ENCODE data around the gene ZC3H18.
"Not testable (repeated sequence)": the region's sequence is repeated elsewhere in the genome, so short reads cannot be mapped to it uniquely, and the experiment has no call there.

ZC3H18 gene

DNA sequence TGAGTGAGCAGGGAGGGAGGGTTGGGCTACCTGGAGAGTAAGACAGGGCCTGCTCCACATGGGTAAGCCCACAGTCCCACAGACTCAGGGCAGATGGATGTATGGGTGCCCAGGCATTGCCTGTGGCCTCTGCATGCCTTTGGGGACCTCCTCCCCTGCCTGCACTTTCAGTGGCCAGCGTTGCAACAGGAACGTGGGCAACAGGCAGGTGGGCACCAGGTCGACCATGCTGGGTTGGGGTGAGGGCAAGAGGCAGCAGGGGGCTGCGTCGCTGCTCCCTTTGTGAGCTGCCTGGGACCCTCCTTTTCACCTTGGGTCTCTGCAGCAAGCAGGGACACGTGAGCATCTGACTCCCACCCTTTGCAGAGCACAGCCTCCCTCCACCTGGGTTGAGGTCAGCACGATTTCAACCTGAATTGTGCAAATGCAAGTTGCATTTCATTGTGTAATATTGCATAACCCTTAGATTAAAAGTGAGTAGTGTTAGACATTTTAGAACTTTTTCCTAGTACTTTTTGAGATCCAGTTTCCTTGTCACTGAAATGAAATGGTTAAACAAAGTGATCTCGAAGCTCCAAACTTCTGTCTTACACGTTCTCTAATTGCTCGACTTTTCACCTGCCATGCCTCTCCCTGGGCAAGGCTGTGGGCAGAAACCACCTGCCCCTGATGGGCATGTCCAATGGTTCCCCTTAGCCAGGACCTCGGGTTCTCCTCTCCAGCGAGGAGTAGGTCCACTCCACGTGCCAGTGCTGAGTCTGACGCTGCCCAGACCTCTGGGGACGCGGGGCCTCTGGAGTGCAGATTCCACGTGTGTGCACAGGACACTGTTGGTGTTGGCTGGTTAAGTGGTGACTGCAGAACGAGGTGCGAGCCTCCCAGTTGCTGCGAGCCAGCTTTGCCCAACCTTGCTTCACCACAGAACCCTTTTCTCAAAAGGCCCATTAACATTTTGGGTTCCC is 35.3 kb downstream of the ZC3H18 start:
- DNase-seq (ENCODE audit: low read depth) = no peak

DNA sequence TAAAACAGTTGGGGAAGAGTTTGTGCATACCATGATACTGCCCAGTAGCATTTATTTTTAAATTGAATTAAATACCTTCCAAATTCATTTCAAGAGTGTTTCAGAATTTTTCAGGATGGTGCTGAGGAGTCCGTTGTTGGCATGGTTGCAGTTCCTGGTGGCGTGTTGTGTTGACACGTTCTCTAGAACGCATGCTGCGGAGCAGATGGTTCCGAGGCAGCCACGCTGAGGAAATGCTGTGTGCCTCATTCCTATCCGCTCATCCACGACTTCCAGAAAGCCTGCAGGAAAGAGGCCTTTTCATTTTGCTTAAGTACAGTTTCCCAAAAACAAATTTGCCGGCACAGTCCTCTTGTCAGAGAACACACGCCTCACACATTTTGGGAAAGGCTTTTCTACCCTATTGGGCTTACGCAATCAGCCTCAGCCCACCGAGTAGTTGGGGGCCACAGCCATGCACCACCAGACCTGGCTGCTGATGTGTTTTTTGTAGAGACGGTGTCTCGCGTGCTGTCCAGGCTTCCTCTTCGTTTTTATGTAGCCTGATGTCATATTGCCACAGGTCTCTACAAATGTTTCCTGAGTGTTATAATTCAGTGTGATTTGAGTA is 36.0 kb downstream of the ZC3H18 start:
- DNase-seq (ENCODE audit: low read depth) = no peak

DNA sequence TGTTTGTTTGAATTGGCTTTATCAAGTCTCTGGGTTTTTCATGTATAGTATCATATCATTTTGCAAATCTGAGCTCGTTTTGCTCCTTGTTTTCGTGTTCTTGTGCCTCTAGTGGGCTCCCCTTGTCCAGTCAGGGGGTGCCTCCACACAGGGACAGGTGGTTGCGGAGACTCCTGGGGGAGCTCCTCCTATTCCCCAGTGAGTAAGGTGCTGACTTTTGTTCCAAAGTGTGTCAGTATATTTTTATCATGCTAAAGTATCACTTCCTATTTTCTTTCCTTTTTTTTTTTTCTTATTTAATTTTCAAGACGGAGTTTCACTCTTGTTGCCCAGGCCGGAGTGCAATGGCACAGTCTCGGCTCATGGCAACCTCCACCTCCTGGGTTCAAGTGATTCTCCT is 37.9 kb downstream of the ZC3H18 start:
- no peak for DNase-seq (ENCODE audit: low read depth)

DNA sequence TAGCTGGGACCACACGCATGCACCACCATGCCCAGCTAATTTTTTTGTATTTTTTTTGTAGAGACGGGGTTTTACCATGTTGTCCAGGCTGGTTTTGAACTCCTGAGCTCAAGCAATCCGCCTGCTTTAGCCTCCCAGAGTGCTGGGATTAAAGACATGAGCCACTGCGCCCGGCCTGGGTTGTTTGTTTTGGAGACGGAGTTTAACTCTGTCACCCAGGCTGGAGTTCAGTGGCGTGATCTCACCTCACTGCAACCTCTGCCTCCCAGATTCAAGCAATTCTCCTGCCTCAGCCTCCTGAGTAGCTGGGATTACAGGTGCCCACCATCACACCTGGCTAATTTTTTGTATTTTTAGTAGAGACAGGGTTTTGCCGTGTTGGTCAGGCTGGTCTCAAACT is 39.2 kb downstream of the ZC3H18 start:
- not testable (repeated sequence) for DNase-seq (ENCODE audit: low read depth)

DNA sequence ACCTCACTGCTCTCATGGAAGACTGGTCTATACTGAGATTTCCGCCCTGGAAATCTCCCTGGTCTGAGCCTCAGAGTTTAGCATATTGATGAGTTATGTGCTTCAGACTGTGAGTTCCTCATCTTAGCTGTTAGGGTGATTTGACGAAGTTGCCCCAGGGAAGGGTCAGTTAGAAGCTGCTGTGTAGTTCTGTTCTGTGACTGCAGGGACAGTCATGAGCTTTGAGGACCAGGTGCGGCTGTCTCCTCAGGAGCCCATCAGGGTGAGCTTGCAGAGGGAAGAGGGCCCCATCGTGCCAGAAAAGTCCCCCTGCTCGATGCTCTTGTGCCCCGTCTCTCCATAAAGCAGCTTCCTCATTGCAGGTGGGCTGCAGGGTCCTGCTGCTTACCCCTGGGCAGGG is 39.9 kb downstream of the ZC3H18 start:
- DNase-seq (ENCODE audit: low read depth) = no peak

DNA sequence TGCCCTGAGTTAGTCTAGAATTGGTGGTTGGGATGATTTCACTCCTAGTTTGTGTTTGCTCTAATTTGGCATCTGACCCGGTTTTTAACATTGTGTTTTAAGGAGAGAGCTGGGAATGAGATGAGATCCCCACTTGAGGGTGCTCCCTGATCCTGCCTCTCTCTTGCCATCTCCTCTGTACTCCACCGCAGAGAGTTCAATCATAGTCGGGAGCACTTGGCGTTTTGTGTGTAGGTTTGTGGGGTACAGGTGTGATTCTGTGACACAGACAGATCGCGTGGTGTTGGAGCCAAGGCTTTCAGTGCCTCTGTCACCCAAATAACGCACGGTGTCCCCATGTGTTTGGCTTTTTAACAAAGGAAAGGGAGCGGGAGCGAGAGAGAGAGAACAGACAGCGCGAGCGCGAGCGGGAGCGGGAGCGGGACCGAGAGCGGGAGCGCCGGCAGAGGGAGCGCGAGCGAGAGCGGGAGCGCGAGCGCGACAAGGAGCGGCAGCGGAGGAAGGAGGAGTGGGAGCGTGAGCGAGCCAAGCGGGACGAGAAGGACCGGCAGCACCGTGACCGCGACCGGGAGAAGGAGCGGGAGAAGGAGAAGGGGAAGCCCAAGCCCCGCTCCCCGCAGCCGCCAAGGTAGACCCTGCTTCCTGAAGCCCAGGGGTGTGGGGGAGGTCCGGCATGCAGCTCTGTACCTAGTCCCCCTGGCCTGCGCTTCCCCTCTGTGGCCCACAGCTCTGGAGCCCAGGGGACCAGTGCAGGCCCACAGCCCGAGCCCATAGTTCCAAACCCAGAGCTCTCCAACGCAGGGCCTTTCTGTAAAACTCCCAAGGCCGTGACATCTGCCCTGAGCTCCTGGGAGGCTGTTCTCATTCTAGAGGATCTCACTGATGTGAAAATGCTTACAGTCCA is 41.0 kb downstream of the ZC3H18 start:
- no peak for DNase-seq (ENCODE audit: low read depth)

DNA sequence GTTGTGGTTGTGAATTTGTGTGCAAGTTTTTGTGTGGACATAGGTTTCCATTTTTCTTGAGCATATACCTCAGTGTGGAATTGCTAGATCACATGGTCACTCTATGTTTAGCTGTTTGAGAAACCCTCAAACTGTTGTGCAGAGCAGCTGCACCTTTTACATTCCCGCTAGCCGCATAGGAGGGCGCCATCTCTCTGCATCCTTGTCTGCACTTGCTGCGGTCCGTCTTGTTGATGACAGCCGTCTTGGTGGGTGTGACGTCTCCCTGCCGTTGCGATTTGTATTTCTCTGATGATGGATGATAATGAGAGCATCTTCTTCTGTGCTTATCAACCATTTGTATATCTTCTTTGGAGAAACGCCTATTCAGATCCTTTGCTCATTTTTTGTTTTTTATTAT is 43.1 kb downstream of the ZC3H18 start:
- no peak for DNase-seq (ENCODE audit: low read depth)

DNA sequence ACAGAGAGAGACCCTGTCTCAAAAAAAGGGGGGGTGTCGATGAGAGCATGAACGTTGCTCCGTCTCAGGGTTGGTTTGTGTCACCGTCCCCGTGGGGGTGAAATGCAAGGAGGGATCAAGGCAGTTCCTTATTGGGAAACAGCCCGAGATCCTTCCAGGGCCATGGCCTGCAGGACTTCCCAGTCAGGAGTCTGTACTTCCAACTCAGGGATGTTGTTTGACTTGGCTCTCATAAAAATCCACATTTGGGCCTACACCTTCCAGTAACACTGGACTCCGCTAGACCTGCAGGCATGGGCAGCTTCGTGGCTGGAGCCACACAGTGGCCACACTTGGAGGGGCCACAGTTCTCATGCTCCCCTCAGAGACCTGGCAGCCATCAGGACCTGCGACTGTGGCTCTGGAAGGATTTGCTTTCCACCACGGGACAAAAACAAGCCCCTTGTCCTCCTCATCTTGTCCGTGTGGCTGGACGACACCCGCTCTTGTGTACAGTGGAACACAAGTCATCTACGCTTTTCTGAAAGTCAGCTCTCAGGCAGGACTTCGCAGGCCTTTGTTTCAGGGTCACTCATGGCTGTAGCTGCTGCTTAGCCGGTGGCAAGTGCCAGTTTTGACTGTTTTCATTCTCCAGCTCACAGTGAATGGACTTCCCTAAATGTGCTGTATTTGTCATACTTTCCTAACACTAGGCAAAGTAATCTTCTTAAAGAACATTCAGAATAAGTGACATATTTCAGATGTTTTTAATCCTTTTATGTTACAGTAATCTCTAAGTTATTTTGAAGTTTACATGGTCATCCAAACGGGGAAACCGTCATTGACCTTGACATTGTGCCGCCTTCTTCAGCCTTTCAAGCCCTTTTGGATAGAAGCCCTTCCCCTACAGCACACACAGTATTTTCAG is 44.0 kb downstream of the ZC3H18 start:
- no peak for DNase-seq (ENCODE audit: low read depth)

DNA sequence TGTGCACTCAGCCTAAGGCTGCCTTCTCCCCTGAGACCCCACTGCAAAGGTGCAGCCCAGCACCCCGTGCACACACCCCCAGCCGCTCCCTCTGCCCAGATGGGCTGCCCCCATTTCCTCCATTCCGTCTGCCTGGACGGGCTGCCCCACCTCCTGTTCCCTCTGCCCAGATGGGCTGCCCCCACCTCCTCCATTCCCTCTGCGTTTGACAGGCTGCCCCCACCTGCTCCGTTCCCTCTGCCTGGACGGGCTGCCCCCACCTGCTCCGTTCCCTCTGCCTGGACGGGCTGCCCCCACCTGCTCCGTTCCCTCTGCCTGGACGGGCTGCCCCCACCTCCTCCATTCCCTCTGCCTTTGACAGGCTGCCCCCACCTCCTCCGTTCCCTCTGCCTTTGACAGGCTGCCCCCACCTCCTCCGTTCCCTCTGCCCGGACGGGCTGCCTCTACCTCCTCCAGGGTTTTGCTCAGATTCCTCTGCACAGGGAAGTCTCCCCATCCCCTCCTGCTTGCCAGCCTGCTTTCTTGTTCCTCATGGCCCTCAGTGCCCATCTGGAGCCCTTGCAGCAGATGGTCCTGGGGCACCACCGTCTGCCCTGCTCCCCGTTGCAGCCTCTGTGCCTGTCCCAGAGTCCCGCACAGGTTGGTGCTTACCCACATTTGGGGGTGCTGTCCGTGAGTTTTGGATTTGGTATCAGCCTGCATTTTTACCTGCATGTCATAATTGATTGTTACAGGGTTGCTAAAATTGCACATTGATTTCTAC is 44.8 kb downstream of the ZC3H18 start:
- DNase-seq (ENCODE audit: low read depth) = no peak

DNA sequence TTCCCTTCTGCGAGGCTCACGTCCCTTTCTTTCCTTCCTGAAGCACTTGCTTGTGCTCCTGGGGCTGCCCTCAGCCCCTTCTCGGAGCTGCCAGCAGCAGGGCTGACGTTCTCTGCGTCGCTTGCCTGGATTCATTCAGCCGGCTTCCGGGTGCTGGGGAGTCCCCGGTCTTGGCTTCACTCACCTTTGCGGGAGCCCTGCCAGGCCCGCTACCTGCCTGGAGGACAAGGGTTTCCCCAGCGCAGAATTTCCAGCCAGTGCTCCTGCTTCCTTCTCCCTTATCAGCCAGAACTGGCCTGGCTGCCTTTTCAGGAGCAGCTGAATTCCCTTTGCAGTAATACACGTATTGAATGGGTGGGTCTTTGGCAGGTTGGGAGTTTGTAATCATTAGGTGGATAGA is 46.1 kb downstream of the ZC3H18 start:
- no peak for DNase-seq (ENCODE audit: low read depth)

DNA sequence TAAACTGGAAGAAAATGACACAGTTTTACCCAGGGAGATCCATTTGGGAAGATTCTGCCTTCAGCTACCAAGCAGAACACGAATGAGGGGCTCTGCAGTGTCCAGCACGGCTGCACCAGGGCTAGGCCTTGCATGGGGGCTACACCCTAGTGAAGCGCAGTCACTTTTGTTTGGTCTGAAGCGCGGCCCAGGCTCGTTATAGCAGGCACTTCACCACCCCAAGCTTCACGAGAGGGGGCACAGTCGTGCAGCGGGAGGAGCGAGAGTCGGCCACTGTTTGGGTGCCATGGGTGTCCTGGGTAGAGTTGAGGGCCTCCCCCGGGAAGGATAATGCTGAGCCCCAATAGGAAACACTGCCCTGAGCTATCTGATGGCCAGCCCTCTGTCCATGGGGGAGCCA is 46.5 kb downstream of the ZC3H18 start:
- no peak for DNase-seq (ENCODE audit: low read depth)

DNA sequence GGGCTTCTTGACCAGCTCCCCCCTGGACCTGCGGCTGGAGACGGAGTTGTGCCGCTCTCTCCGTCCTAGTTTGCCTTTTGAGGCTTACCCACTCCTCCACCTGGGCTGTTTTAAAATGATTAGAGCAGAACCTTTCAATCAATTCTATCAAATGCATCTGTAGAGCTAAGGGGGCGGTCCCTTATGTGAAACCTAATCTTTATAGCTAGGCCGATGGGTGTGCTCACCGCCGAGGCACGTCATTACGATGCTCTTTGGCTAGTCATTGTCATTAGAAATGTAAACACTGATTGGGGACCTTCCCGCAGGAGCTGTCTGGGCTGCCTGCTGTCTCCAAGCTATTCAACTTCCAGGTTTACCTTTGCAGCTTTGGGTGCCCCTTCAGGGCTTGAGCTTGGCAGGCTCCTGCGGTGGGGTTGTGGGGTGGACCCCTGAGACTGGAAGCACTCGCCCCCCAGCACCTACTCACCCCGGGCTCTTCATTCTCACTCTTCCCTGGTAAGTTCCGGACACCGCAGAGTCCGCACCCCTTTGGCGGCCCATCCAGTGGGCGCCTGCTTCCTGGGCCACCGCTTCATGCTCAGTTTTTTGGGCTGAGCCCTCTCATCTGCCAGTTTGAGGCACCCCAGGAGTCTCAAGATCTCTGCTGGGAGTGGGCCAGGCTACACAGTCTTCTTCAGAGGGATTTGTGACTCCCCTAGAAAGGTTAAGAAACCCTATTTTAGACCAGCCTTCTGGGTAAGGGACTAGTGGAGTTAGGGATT is 47.2 kb downstream of the ZC3H18 start:
- no peak for DNase-seq (ENCODE audit: low read depth)

DNA sequence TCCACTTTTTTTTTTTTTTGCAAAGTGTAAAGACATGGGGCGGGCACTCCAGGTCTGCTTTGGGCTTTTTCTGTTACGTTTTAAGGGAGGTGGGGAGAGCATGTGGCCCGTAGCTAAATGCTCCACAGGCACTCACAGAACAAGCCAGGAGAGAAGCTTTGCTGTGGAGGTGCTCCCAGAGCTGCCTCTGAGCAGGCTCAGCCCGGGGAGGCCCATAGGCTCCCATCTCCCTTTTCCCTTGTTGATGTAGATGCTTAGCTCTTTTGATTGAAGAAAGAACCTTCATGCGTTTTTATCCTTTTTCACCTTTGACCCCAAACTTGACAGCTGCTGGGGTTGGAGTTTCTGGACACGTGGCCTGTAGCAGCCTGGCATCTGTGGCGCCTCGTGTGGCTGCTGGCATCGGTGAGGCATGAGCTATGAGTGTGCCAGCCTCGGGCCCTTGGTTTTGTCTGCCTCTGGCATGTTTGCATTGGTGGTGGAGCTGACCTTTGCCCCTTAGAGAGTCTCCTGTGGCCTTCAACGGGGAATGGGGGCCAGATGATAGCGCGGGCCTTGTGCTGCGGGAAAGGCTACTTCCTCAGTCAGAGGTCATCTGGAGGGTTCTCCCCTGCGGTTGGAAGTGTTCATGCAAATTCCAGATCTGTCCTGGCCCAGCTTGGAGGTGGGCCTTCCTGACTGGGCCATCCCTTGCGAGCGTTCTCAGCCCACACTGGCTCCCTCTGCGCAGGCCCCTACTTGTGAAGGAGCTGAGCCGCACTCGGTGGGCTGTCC is 48.2 kb downstream of the ZC3H18 start:
- no peak for DNase-seq (ENCODE audit: low read depth)

DNA sequence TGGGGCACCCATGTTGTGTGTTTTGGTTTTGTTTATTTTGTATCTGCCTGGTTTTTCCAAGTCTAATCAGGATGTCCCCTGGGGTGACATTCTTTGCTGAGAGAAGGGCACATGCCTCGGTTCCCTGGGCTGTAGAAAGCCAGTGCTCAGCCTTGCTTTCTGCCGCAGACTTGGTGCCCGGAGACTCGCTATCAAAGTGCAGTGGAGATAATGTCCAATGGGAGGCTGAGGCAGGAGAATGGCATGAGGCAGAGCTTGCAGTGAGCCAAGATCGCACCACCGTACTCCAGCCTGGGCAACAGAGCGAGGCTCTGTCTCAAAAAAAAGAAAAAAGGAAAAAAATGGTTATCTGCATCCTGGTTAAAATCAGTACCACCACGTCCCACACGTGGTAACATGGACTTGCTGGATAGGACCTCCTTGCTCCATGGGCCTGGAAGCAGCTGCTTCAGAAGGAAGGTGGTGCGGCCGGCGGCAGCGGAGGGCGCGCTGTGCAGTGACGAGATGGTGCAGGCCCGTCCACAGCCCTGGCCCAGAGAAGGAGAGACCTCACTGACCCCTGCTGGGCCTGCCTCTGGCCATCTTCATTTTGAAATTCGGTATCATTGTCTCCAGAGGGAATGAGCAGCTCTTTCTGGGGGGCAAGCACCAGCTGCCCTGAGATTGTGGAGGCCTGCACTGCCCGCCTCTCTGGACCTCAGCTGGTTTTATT is 48.9 kb downstream of the ZC3H18 start:
- DNase-seq (ENCODE audit: low read depth) = no peak

DNA sequence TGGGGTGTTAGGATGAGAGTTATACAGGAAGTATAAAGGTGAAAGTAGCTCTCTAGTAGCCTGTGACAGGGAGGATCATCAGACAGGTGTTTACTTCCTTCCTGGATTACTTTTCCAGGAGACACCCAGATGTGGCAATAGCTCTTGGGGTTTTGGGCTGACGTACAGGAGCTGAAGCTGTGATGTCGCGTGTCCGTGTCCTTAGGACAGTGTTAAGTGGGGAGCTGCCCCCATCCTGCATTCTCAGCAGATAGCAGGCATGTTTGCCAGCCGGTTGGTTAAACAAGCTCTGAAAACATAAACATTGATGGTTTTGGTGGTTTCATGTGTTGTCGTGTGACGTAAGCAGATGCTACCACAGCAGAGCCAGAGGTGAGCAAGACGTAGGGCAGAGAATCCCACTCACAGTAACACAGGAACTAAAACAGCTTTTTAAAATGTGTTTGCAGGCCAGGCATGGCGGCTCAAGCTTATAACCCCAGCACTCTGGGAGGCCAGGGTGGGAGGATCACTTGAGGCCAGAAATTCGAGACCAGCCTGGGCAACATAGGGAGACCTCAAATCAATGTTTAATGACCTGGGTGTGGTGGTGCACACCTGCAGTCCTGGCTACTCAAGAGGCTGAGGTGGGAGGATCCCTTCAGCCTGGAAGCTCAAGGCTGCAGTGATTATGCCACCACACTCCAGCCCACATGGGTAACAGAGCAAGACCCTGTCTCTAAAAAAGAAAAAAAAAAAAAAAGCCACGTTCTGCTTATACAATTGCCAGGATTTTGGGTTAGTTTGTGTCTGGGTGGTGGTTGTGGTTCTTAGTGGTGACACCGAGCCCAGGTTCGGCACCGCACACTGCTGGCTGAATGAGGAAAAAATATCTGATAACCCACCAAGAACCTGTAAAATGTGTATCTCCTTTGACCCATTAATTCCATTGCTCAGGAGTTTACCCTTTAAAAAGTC is 49.9 kb downstream of the ZC3H18 start:
- DNase-seq (ENCODE audit: low read depth) = peak; percentile 55

DNA sequence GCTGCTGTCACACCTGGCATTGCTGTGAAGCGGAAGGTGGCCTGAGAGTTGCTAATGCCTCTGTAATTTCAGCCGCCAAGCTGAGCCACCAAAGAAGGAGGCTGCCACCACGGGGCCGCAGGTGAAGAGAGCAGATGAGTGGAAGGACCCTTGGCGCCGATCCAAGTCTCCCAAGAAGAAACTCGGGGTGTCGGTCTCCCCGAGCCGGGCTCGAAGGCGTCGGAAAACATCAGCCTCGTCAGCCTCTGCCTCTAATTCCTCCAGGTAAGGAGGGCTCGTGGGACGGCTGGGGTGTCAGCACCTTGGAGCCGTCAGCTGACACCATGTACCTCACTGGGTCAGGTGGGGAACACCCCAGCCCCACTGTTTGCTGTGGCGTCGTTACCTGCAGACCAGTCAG is 51.9 kb downstream of the ZC3H18 start:
- DNase-seq (ENCODE audit: low read depth) = no peak

DNA sequence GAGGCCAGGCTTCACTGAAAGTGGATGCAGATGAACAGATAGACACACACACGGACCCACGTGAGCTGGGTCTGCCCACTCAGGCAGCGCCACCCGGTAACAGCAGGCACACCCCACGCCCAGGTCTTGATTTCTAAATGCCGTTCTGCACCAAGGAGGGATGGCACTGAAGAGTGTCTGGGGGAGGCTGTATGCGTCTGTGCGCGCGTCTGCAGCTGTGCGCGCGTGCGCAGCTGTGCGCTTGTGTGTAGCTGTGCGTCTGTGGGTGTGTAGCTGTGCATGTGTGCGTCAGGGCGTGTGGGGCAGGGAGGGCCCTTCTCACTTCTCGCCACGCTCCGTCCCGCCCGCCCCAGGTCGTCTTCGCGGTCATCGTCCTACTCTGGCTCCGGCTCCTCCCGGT is 52.7 kb downstream of the ZC3H18 start:
- no peak for DNase-seq (ENCODE audit: low read depth)
